ENCODE results near the gene RAB41. TPM values are rescaled to one million over a fixed set of nuclear protein-coding genes. Genes with fewer than 3 reads are reported as not detected.

RAB41 gene
- polyA plus RNA-seq, 1 experiment = not detected

- POLR2A ChIA-PET = no interaction called here
- no peak for DNase-seq (ENCODE audit: low read depth, low spot score)
- TF ChIP-seq, protein P1, sequence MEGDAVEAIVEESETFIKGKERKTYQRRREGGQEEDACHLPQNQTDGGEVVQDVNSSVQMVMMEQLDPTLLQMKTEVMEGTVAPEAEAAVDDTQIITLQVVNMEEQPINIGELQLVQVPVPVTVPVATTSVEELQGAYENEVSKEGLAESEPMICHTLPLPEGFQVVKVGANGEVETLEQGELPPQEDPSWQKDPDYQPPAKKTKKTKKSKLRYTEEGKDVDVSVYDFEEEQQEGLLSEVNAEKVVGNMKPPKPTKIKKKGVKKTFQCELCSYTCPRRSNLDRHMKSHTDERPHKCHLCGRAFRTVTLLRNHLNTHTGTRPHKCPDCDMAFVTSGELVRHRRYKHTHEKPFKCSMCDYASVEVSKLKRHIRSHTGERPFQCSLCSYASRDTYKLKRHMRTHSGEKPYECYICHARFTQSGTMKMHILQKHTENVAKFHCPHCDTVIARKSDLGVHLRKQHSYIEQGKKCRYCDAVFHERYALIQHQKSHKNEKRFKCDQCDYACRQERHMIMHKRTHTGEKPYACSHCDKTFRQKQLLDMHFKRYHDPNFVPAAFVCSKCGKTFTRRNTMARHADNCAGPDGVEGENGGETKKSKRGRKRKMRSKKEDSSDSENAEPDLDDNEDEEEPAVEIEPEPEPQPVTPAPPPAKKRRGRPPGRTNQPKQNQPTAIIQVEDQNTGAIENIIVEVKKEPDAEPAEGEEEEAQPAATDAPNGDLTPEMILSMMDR (IDR thresholded peaks at IDR 0.05; ENCODE audit: low read depth, low read length) = no peak
- CTCF ChIA-PET = no interaction called here
- Histone ChIP-seq H3K27me3 (ENCODE audit: control insufficient read depth, insufficient read depth, low read length) (no peaks in the 10 kb centered on the region), H3K9me3 (ENCODE audit: control insufficient read depth, insufficient read depth, low read length) (no peaks in the 10 kb centered on the region), H3K4me3 (ENCODE audit: low read depth, low read length) (no peak overlapping the region), H3K27ac (ENCODE audit: low read depth, low read length) (no peak overlapping the region)
Measured at GRCh38 chrX:70255452-70255851, 26.5 kb upstream of the RAB41 start.

- POLR2A ChIA-PET = no interaction called here
Measured at GRCh38 chrX:70257423-70258288, 24.3 kb upstream of the RAB41 start.

DNA sequence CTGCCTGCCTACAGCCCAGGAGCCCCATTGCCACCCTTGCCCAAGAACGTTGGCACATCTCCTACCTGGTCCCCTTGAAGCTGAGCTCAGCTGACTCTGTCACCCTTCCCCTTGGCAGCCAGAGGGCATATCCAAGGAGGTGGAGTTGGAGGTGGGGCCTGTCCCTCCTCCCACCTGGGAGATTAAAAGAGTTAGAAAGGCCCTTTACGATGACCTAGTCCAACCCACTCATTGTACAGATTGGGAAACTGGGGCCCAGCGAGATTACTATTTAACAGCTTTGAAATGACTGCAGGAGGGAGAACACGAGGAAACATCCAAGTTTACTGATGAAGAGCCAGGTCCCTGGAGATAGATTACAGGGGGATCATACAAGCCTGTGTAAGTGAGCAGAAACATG lies 21.9 kb upstream of the RAB41 start, which contains the start of gene P2RY4:
Gene P2RY4, minus strand, starts transcription at position 101 of the 400 bp plus-strand sequence. CDS start 580 bp downstream, outside the sequence.
- ChIA-PET CTCF (no interaction called here), POLR2A (no interaction called here)
- TF ChIP-seq, protein P1 (IDR thresholded peaks at IDR 0.05; ENCODE audit: low read depth, low read length) = no peak
- no peaks in the 10 kb centered on the region for H3K9me3 ChIP-seq (ENCODE audit: control insufficient read depth, insufficient read depth, low read length)
- H3K4me3 ChIP-seq (ENCODE audit: low read depth, low read length) = no peak within 1 kb of the TSS
- no peaks in the 10 kb centered on the region for H3K27me3 ChIP-seq (ENCODE audit: control insufficient read depth, insufficient read depth, low read length)
- DNase-seq (ENCODE audit: low read depth, low spot score) = no peak
- no peak within 1 kb of the TSS for H3K27ac ChIP-seq (ENCODE audit: low read depth, low read length)

More at GRCh38 chrX:70257423-70258288, 24.3 kb upstream of the RAB41 start:
- Histone ChIP-seq H3K27me3 (ENCODE audit: control insufficient read depth, insufficient read depth, low read length) (no peaks in the 10 kb centered on the region), H3K4me3 (ENCODE audit: low read depth, low read length) (no peak overlapping the region), H3K9me3 (ENCODE audit: control insufficient read depth, insufficient read depth, low read length) (no peaks in the 10 kb centered on the region), H3K27ac (ENCODE audit: low read depth, low read length) (no peak overlapping the region)
- DNase-seq (ENCODE audit: low read depth, low spot score) = no peak
- CTCF ChIA-PET = interaction anchor here (1.3 kb wide), 1 partner anchor 124 kb away, joined by 4 read pairs; no protein-coding TSS in a partner anchor
- TF ChIP-seq, protein P1 (IDR thresholded peaks at IDR 0.05; ENCODE audit: low read depth, low read length) = no peak

GRCh38 chrX:70262952-70263567 lies 18.9 kb upstream of the RAB41 start:
- no peak overlapping the region for H3K4me3 ChIP-seq (ENCODE audit: low read depth, low read length)
- no peak overlapping the region for H3K27ac ChIP-seq (ENCODE audit: low read depth, low read length)
- H3K27me3 ChIP-seq (ENCODE audit: control insufficient read depth, insufficient read depth, low read length) = no peaks in the 10 kb centered on the region
- no peak for DNase-seq (ENCODE audit: low read depth, low spot score)
- ChIA-PET CTCF (interaction anchor here (1.0 to 1.7 kb wide), 2 partner anchors 95 to 130 kb away, joined by 3 to 7 read pairs; partner anchors contain the start of gene IGBP1), POLR2A (no interaction called here)
- TF ChIP-seq, protein P1 (IDR thresholded peaks at IDR 0.05; ENCODE audit: low read depth, low read length) = peak; percentile 60
- no peaks in the 10 kb centered on the region for H3K9me3 ChIP-seq (ENCODE audit: control insufficient read depth, insufficient read depth, low read length)

- POLR2A ChIA-PET = no interaction called here
- Histone ChIP-seq H3K4me3 (ENCODE audit: low read depth, low read length) (no peak overlapping the region), H3K27me3 (ENCODE audit: control insufficient read depth, insufficient read depth, low read length) (no peaks in the 10 kb centered on the region), H3K27ac (ENCODE audit: low read depth, low read length) (no peak overlapping the region), H3K9me3 (ENCODE audit: control insufficient read depth, insufficient read depth, low read length) (no peaks in the 10 kb centered on the region)
- TF ChIP-seq, protein P1 (IDR thresholded peaks at IDR 0.05; ENCODE audit: low read depth, low read length) = no peak
- CTCF ChIA-PET = no interaction called here
- DNase-seq (ENCODE audit: low read depth, low spot score) = no peak
Measured at GRCh38 chrX:70264784-70265183, 17.2 kb upstream of the RAB41 start.

All from AG04450 (cell line).